NCI-H446 treated with DMSO at 0.1 percent for 48 hours (cell line): ENCODE results near the gene CASP5.

ENCODE experiments used
- DNase-seq: peaks from one replicate; lab custom pipeline; 2025; lab: John Stamatoyannopoulos, UW

CASP5 gene

GRCh38 chr11:104967534-104968354 lies 55.2 kb downstream of the CASP5 start:
- DNase-seq, result no peak

GRCh38 chr11:104965735-104966134 lies 57.2 kb downstream of the CASP5 start:
- DNase-seq, result no peak

GRCh38 chr11:104964247-104964646 lies 58.7 kb downstream of the CASP5 start:
- no peak for DNase-seq

- DNase-seq, result no peak
Measured at GRCh38 chr11:104962852-104963251, 60.1 kb downstream of the CASP5 start.

GRCh38 chr11:104957280-104957679 lies 65.7 kb downstream of the CASP5 start:
- DNase-seq, result no peak

GRCh38 chr11:104956528-104956927 lies 66.4 kb downstream of the CASP5 start:
- DNase-seq, result no peak

GRCh38 chr11:104946907-104947306 lies 76.1 kb downstream of the CASP5 start:
- DNase-seq, result no peak
